ENCODE results near the gene ZNF319. TPM values are rescaled to one million over a fixed set of nuclear protein-coding genes. Genes with fewer than 3 reads are reported as not detected.

The ZNF319 gene
- total and polyA plus RNA-seq, 10 of the 15 experiments (the other 5 are each of a cell fraction or from before 2014, with no cell fraction given), result 0.29 to 7.4 (median 1.7) TPM

DNA sequence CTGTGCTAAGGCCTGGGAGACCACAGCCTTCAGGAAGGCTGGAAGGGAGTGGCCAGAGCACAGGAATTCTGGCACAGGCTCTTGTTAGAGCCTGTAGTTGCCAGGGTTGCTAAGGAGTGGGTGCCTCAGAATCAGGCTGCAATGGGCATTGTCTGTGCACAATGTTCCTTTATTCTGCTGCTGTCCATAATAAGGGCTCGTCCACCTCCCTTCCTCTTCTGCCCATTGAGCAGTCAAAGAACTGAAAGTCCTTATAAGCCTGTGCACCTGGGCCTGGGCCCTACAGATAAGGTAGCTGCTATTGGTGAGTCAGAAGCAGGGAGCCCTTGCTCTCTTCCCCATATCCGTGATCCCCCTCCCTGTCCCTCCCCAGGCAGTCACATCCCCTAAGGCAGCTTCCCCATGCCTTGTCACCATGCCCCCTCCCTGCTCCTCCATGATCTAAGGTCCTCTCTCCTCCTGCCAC, 24.1 kb downstream of the ZNF319 start:
- H3K36me3 ChIP-seq (ENCODE audit: control insufficient read depth in 2 of 2, insufficient read depth in 2 of 2, low read length in 1 of 2), result no peaks in the 10 kb centered on the region
- no TSS peak for BruUV-seq (replicated peaks)
- no peak overlapping the region for H2AFZ ChIP-seq (ENCODE audit: control insufficient read depth, low read depth, low read length)
- H3K4me1 ChIP-seq (ENCODE audit: control insufficient read depth, insufficient read depth, low read length), result no peaks in the 10 kb centered on the region
- no peak overlapping the region for H3K9ac ChIP-seq (ENCODE audit: control insufficient read depth, insufficient read depth, low read length)
- TF ChIP-seq, protein P1, sequence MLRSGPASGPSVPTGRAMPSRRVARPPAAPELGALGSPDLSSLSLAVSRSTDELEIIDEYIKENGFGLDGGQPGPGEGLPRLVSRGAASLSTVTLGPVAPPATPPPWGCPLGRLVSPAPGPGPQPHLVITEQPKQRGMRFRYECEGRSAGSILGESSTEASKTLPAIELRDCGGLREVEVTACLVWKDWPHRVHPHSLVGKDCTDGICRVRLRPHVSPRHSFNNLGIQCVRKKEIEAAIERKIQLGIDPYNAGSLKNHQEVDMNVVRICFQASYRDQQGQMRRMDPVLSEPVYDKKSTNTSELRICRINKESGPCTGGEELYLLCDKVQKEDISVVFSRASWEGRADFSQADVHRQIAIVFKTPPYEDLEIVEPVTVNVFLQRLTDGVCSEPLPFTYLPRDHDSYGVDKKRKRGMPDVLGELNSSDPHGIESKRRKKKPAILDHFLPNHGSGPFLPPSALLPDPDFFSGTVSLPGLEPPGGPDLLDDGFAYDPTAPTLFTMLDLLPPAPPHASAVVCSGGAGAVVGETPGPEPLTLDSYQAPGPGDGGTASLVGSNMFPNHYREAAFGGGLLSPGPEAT (IDR thresholded peaks at IDR 0.05; ENCODE audit: low read depth), result no peak
- no peak for TF ChIP-seq IKZF1 (conservative IDR thresholded peaks at IDR 0.05)
- H3K27me3 ChIP-seq (replicated peaks in 1 of 2; ENCODE audit: control insufficient read depth in 2 of 2, insufficient read depth in 2 of 2, low read length in 1 of 2), result peaks cover 0 to 3% of the 10 kb centered on the region in 2 experiments; a peak in 2 of 4 replicates
- in situ Hi-C loops (cut with MboI) (no loop called here), intact Hi-C loops (cut with micrococcal nuclease; ENCODE audit: unreplicated experiment) (no loop called here)
- DNase-seq (ENCODE audit: low read depth, low spot score) (no peak), ATAC-seq (no peak; the same call in 2 of the 3 replicates), FAIRE-seq (no peak)
- RAD21 ChIA-PET (ENCODE audit: unreplicated experiment), result no interaction called here
- no peaks in the 10 kb centered on the region for H3K79me2 ChIP-seq (ENCODE audit: control insufficient read depth, insufficient read depth, low read length)
- H3K9me3 ChIP-seq (replicated peaks; ENCODE audit: control insufficient read depth, insufficient read depth, low read length), result no peaks in the 10 kb centered on the region
- H3K4me3 ChIP-seq, result no peak overlapping the region
- 30% methylated on average over 2 of the region's 2 CpGs for WGBS (ENCODE audit: insufficient coverage, insufficient replicate concordance, low lambda C conversion rate, missing lambda C conversion rate)
- SMC1A ChIA-PET (ENCODE audit: uncharacterized antibody, unreplicated experiment), result no interaction called here
- H3K4me2 ChIP-seq (ENCODE audit: control insufficient read depth, insufficient read depth), result no peak overlapping the region
- no peak overlapping the region for H3K27ac ChIP-seq (ENCODE audit: control insufficient read depth, insufficient read depth)
- no peaks in the 10 kb centered on the region for H4K20me1 ChIP-seq (ENCODE audit: control insufficient read depth, insufficient read depth)
- CTCF ChIA-PET, result no interaction called here
- POLR2A ChIA-PET, result no interaction called here

DNA sequence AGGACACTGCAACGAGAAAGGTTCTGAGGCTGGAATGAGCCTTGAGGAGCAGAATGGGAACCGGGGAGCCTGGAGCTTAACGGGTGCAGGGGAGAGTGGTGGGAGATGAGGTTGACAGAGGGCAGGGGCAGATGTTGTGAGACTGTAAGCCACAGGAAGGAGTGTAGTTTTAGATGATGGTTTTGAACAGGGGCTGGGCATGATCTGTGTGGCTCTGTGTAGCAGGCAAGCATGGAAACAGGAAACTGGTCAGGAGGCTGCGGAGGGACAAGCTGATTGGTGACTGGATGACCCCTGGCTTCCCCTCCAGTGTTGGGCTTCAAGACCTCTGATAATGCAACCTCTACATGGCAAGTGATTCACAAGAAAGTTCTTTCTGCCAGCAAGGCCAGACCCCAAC, 28.2 kb downstream of the ZNF319 start:
- Histone ChIP-seq H3K4me2 (ENCODE audit: control insufficient read depth, insufficient read depth) (no peak overlapping the region), H3K4me1 (ENCODE audit: control insufficient read depth, insufficient read depth, low read length) (no peaks in the 10 kb centered on the region), H3K4me3 (no peak overlapping the region), H4K20me1 (ENCODE audit: control insufficient read depth, insufficient read depth) (no peaks in the 10 kb centered on the region), H3K9ac (ENCODE audit: control insufficient read depth, insufficient read depth, low read length) (no peak overlapping the region), H3K36me3 (ENCODE audit: control insufficient read depth in 2 of 2, insufficient read depth in 2 of 2, low read length in 1 of 2) (no peaks in the 10 kb centered on the region), H3K9me3 (replicated peaks; ENCODE audit: control insufficient read depth, insufficient read depth, low read length) (no peaks in the 10 kb centered on the region), H2AFZ (ENCODE audit: control insufficient read depth, low read depth, low read length) (no peak overlapping the region), H3K79me2 (ENCODE audit: control insufficient read depth, insufficient read depth, low read length) (no peaks in the 10 kb centered on the region), H3K27ac (ENCODE audit: control insufficient read depth, insufficient read depth) (no peak overlapping the region), H3K27me3 (replicated peaks in 1 of 2; ENCODE audit: control insufficient read depth in 2 of 2, insufficient read depth in 2 of 2, low read length in 1 of 2) (peaks cover 0 to 3% of the 10 kb centered on the region in 2 experiments; a peak in 2 of 4 replicates)
- TF ChIP-seq RB1 (IDR thresholded peaks at IDR 0.05; ENCODE audit: borderline replicate concordance) (no peak), EED (IDR thresholded peaks at IDR 0.05; ENCODE audit: low read depth) (no peak), CBX3 (IDR thresholded peaks at IDR 0.05; ENCODE audit: borderline replicate concordance, low read depth) (no peak)
- CTCF ChIA-PET, result no interaction called here
- POLR2A ChIA-PET, result no interaction called here
- no peak for ATAC-seq
- in situ Hi-C loops (cut with MboI) (no loop called here), intact Hi-C loops (cut with micrococcal nuclease; ENCODE audit: unreplicated experiment) (no loop called here)
- WGBS (ENCODE audit: insufficient coverage, insufficient replicate concordance, low lambda C conversion rate, missing lambda C conversion rate), result 8% methylated on average over 4 of the region's 4 CpGs
- SMC1A ChIA-PET (ENCODE audit: uncharacterized antibody, unreplicated experiment), result no interaction called here
- DNase-seq (ENCODE audit: low read depth, low spot score), result no peak
- FAIRE-seq, result no peak
- no TSS peak for BruUV-seq (replicated peaks)
- RAD21 ChIA-PET (ENCODE audit: unreplicated experiment), result interaction anchor here (0.7 kb wide), 1 partner anchor 372 kb away, joined by 3 read pairs; no protein-coding TSS in a partner anchor

Data from GM12878 (cell line).